Ectodermal cell (in vitro differentiated cells): ENCODE data around the gene CTNNBL1.

Experiments
- H3K27ac ChIP-seq: 2 replicates; pipeline ENCODE4 v1.7.0; 2013; ENCODE audit warnings: mild to moderate bottlenecking, low read depth, low read length; ENCODE audit not compliant: insufficient read depth, poor library complexity, severe bottlenecking
- H3K27me3 ChIP-seq: 2 replicates; pipeline ENCODE4 v1.7.0; 2013; ENCODE audit warnings: mild to moderate bottlenecking, low read length; ENCODE audit not compliant: insufficient read depth, control insufficient read depth, poor library complexity, severe bottlenecking
- H3K36me3 ChIP-seq: one replicate; pipeline ENCODE4 v1.7.0; 2013; ENCODE audit warnings: low read length; ENCODE audit not compliant: control insufficient read depth, insufficient read depth
- H3K4me1 ChIP-seq: one replicate; pipeline ENCODE4 v1.7.0; 2013; ENCODE audit warnings: low read length; ENCODE audit not compliant: control insufficient read depth, insufficient read depth
- H3K4me3 ChIP-seq: 2 replicates; pipeline ENCODE4 v1.7.0; 2013; ENCODE audit warnings: low read depth, low read length, control low read depth; ENCODE audit not compliant: insufficient read depth
- H3K9me3 ChIP-seq: 2 replicates; pipeline ENCODE4 v1.7.0; 2013; ENCODE audit warnings: mild to moderate bottlenecking, low read length, moderate library complexity; ENCODE audit not compliant: control insufficient read depth
- WGBS, 2 experiments: methylation state at CpG; one replicate each; pipeline ENCODE4 v1.1.7; 2013; ENCODE audit warnings: missing lambda C conversion rate in 2 of 2; 5-methylcytosine and 5-hydroxymethylcytosine counted together

Gene CTNNBL1

DNA sequence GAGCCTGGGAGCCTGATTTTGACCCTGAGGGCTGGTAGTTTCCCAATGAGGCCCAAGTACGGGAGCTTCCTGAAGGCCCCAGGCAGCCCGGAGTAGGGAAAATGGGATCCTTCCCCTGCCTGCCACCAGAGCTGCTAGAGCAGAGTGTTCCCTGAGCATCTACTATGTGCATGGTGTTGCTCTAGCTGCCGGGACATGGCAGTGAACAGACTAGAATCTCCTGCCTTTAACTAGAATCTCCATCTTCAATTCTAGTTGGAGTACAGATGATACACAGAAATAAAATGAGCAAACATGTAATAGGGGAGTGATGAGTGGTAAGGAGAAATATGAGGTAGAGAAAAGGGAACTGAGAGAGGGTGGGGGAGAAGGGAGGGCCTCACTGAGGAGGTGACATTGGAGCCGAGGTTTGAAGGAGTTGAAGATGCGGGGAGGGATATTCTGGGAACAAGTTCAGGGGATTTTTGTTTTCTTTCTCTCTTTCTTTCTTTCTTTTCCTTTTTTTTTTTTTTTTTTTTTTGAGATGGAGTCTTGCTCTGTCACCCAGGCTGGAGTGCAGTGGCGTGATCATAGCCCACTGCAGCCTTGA lies 227.6 kb downstream of the CTNNBL1 start:
- H3K4me3 ChIP-seq: no peak overlapping the region
- no peaks in the 10 kb centered on the region for H3K9me3 ChIP-seq
- peaks cover 2% of the 10 kb centered on the region for H3K27me3 ChIP-seq
- no peak overlapping the region for H3K27ac ChIP-seq
- WGBS, 2 experiments: 90 to 91% methylated on average over 5 to 6 of the region's 6 CpGs
- peaks cover 7% of the 10 kb centered on the region for H3K4me1 ChIP-seq
- no peaks in the 10 kb centered on the region for H3K36me3 ChIP-seq
